ENCODE data around the gene ARHGAP26.

DNA sequence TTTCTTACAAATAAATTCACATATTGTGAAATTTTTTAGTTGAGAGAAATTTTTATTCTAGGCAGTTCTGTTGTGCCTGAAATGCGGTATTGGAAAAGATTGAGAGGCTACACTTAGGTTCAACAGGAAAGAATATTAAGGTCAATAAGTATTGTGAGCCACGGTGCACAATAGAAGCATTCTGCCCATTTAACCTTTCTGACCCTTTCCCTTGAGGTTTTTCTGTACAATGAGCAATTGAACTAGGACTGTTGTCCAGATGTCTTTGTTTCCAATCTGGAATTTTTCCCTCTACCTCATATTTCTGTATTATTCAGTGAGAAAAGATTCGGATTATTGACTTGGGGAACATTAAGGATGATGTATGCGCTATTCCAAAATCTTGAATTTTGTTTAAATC is 428.2 kb downstream of the ARHGAP26 start:
- TF ChIP-seq, protein P1, sequence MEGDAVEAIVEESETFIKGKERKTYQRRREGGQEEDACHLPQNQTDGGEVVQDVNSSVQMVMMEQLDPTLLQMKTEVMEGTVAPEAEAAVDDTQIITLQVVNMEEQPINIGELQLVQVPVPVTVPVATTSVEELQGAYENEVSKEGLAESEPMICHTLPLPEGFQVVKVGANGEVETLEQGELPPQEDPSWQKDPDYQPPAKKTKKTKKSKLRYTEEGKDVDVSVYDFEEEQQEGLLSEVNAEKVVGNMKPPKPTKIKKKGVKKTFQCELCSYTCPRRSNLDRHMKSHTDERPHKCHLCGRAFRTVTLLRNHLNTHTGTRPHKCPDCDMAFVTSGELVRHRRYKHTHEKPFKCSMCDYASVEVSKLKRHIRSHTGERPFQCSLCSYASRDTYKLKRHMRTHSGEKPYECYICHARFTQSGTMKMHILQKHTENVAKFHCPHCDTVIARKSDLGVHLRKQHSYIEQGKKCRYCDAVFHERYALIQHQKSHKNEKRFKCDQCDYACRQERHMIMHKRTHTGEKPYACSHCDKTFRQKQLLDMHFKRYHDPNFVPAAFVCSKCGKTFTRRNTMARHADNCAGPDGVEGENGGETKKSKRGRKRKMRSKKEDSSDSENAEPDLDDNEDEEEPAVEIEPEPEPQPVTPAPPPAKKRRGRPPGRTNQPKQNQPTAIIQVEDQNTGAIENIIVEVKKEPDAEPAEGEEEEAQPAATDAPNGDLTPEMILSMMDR (IDR thresholded peaks at IDR 0.05; ENCODE audit: low read depth, low read length, poor library complexity, severe bottlenecking) = no peak
- TF ChIP-seq EZH2phosphoT487 (IDR thresholded peaks at IDR 0.05; ENCODE audit: borderline replicate concordance, low read length) = no peak

All from DOHH2 (cell line).